Measurements from ENCODE around the gene PRLR.

GRCh38 chr5:35031276-35031675, 199.0 kb downstream of the PRLR start:
- TF ChIP-seq CTCF (IDR thresholded peaks at IDR 0.05): no peak
- no peak for TF ChIP-seq POLR2A (IDR thresholded peaks at IDR 0.05)

All from Peyer's patch (tissue), 4 donors.